Ovary (tissue), 9 donors: ENCODE measurements around the gene MARK3. TPM values are rescaled to one million over a fixed set of nuclear protein-coding genes. Genes with fewer than 3 reads are reported as not detected.
"Not testable (repeated sequence)": the region's sequence is repeated elsewhere in the genome, so short reads cannot be mapped to it uniquely, and the experiment has no call there.

Source experiments
- DNase-seq, 5 donors: peaks; one replicate each; pipeline ENCODE4 v3.0.0-alpha.2; 2019 to 2020
- H3K27ac ChIP-seq, 2 donors: fragments of 200-600 bp; one replicate each; pipeline versions ENCODE4 v1.5.1 to v1.8.0; 2019 to 2022
- H3K27me3 ChIP-seq: fragments of 200-600 bp; one replicate; pipeline ENCODE4 v1.8.0; 2022
- H3K36me3 ChIP-seq: fragments of 200-600 bp; sonication (generic); one replicate; pipeline ENCODE4 v1.5.1; 2019
- H3K4me1 ChIP-seq: one replicate; pipeline ENCODE4 v1.8.1; 2013; ENCODE audit warnings: mild to moderate bottlenecking, moderate library complexity; ENCODE audit not compliant: insufficient read depth
- H3K4me3 ChIP-seq: fragments of 200-600 bp; sonication (generic); one replicate; pipeline ENCODE4 v1.5.1; 2017
- H3K9me3 ChIP-seq, 2 donors: fragments of 200-600 bp in 1 of 2; sonication (generic) in 1 of 2; one replicate each; pipeline versions ENCODE4 v1.5.1 to v1.8.1; 2013 to 2019; ENCODE audit warnings: mild to moderate bottlenecking in 1 of 2, moderate library complexity in 1 of 2
- EP300 ChIP-seq: sonication (generic); formaldehyde crosslinking; IDR thresholded peaks from one replicate; pipeline ENCODE4 v1.6.1; 2017; ENCODE audit warnings: antibody characterized with exemption
- POLR2A ChIP-seq: fragments of 450-650 bp; IDR thresholded peaks from one replicate; pipeline ENCODE4 v1.6.1; 2017; ENCODE audit warnings: antibody characterized with exemption, mild to moderate bottlenecking, moderate library complexity
- whole genome bisulfite sequencing, 3 donors: extraction: QIAGEN DNeasy Blood & Tissue Kit in 1 of 3; methylation state at CpG; one replicate each; pipeline versions ENCODE4 v1.1.5 to v1.1.7; 2013 to 2017; 5-methylcytosine and 5-hydroxymethylcytosine counted together
- intact Hi-C, 4 donors: fragments of 100-400 bp; cut with DNase I; formaldehyde crosslinking; loops; one replicate each; pipeline versions ENCODE4 v1.11.0 to v1.15.1; 2022 to 2023
- polyA plus RNA-seq, 2 donors: library from polyadenylated mRNA; stranded (reverse); fragments of 200-250 nt in 1 of 2; fragments of 350-450 nt in 1 of 2; fragmentation: Illumina TruSeq in 1 of 2; extraction: RNeasy Lipid Tissue Mini Kit (QIAGEN cat#74804) in 1 of 2; gene quantifications; one replicate each; pipeline ENCODE4 v1.2.3, GENCODE V29; 2013 to 2014
- total RNA-seq, 7 donors: library from RNA; depleted of rRNA in 2 of 7; stranded (reverse); fragments of >200 nt in 2 of 7; fragmentation: NEBNext Ultra II Directional in 3 of 7; extraction: Animal tissue kit (Norgen Biotek cat#: 25700) in 3 of 7; gene quantifications; one replicate each; pipeline versions ENCODE4 v1.1.0 to v1.2.4, GENCODE V29; 2016 to 2023
- TF ChIP-seq, protein P1 (sequence below), 3 donors: fragments of 450-650 bp in 2 of 3; fragments of 200-600 bp in 1 of 3; IDR thresholded peaks; one replicate each; pipeline versions ENCODE4 v1.5.1 to v1.8.0; 2016 to 2022; ENCODE audit warnings: antibody characterized with exemption in 3 of 3, mild to moderate bottlenecking in 1 of 3
- donor health status: DM: no; HTN: no; CAD: no; lungs with moderate emphysema.
- donor health status: DM: no; HTN: no; CAD: no.
- donor health status: Bipolar disorder and iron deficiency.
- donor health status: DM: yes; HTN: yes; CAD: no.
- donor health status: DM: no; HTN: no; CAD: no.
- donor health status: DM: yes; HTN: yes; CAD: no.

Gene MARK3
- total and polyA plus RNA-seq, 9 donors = 46.4 to 110 (median 71.1) TPM

DNA sequence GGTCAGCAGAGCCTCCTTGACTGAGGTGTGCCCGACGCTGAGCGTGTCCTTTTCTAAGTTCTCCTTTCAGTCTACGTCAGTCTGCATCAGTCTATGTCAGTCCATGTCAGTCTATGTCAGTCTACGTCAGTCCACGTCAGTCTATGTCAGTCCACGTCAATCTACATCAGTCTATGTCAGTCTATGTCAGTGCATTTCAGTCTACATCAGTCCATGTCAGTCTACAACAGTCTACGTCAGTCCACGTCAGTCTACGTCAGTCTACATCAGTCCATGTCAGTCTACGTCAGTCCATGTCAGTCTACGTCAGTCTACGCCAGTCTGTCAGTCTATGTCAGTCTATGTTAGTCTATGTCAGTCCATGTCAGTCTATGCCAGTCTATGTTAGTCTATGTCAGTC is 35.2 kb upstream of the MARK3 start:
- H3K27me3 ChIP-seq = no peaks in the 10 kb centered on the region
- DNase-seq = no peak
- H3K4me3 ChIP-seq = no peak overlapping the region

GRCh38 chr14:103353362-103353761 is 31.9 kb upstream of the MARK3 start:
- Histone ChIP-seq H3K36me3 (no peaks in the 10 kb centered on the region), H3K4me1 (peaks cover 3% of the 10 kb centered on the region), H3K27ac (no peak overlapping the region), H3K4me3 (no peak overlapping the region), H3K27me3 (no peaks in the 10 kb centered on the region), H3K9me3 (no peaks in the 10 kb centered on the region)
- intact Hi-C loops = no loop called here
- no peak for TF ChIP-seq EP300
- TF ChIP-seq POLR2A = no peak
- TF ChIP-seq, protein P1, sequence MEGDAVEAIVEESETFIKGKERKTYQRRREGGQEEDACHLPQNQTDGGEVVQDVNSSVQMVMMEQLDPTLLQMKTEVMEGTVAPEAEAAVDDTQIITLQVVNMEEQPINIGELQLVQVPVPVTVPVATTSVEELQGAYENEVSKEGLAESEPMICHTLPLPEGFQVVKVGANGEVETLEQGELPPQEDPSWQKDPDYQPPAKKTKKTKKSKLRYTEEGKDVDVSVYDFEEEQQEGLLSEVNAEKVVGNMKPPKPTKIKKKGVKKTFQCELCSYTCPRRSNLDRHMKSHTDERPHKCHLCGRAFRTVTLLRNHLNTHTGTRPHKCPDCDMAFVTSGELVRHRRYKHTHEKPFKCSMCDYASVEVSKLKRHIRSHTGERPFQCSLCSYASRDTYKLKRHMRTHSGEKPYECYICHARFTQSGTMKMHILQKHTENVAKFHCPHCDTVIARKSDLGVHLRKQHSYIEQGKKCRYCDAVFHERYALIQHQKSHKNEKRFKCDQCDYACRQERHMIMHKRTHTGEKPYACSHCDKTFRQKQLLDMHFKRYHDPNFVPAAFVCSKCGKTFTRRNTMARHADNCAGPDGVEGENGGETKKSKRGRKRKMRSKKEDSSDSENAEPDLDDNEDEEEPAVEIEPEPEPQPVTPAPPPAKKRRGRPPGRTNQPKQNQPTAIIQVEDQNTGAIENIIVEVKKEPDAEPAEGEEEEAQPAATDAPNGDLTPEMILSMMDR (IDR thresholded peaks at IDR 0.05) = no peak
- WGBS, 3 donors = 81 to 82% (median 81%) methylated on average over 7 of the region's 7 CpGs
- DNase-seq = no peak

More for the DNA sequence above, 35.2 kb upstream of the MARK3 start:
- Histone ChIP-seq H3K4me1 (peaks cover 7% of the 10 kb centered on the region), H3K9me3 (no peaks in the 10 kb centered on the region), H3K27ac (no peak overlapping the region), H3K36me3 (no peaks in the 10 kb centered on the region)
- no peak for TF ChIP-seq EP300
- no peak for TF ChIP-seq POLR2A
- TF ChIP-seq, protein P1 (IDR thresholded peaks at IDR 0.05) = no peak
- intact Hi-C loops = no loop called here
- 92 to 94% (median 93%) methylated on average over 13 of the region's 13 CpGs for WGBS, 3 donors

DNA sequence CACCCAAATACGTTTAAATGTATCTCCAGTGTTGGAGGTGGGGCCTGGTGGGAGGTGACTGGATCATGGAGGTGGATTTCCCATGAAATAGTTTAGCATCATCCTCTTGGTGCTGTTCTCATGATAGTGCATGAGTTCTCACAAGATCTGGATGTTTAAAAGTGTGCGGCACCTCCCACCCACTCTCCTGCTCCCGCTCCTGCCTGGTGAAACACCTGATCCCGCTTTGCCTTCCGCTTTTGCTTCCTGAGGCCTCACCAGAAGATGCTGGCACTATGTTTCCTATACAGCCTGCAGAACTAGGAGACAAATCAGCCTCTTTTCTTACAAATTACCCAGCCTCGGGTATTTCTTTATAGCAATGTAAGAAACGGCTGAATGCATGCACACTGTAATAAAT is 31.1 kb upstream of the MARK3 start:
- Histone ChIP-seq H3K4me3 (no peak overlapping the region), H3K27ac (no peak overlapping the region), H3K36me3 (no peaks in the 10 kb centered on the region), H3K4me1 (peaks cover 3% of the 10 kb centered on the region), H3K9me3 (no peaks in the 10 kb centered on the region), H3K27me3 (no peaks in the 10 kb centered on the region)
- TF ChIP-seq, protein P1 (IDR thresholded peaks at IDR 0.05) = no peak
- TF ChIP-seq POLR2A (no peak), EP300 (no peak)
- intact Hi-C loops = no loop called here
- no peak for DNase-seq
- 74 to 81% (median 79%) methylated on average over 7 of the region's 7 CpGs for WGBS, 3 donors

- TF ChIP-seq POLR2A (no peak), EP300 (no peak)
- TF ChIP-seq, protein P1 (IDR thresholded peaks at IDR 0.05) = no peak
- Histone ChIP-seq H3K27ac (no peak overlapping the region), H3K9me3 (no peaks in the 10 kb centered on the region), H3K4me1 (peaks cover 3% of the 10 kb centered on the region), H3K36me3 (no peaks in the 10 kb centered on the region), H3K27me3 (no peaks in the 10 kb centered on the region), H3K4me3 (no peak overlapping the region)
- no peak for DNase-seq
- WGBS, 3 donors = 19 to 45% (median 28%) methylated on average over 9 of the region's 9 CpGs
- intact Hi-C loops = no loop called here
These were observed 29.1 kb upstream of the MARK3 start for GRCh38 chr14:103356024-103356682.

- intact Hi-C loops, H3K27me3 ChIP-seq: not testable (repeated sequence)
These were observed 27.7 kb upstream of the MARK3 start for GRCh38 chr14:103357552-103357951.

More at GRCh38 chr14:103357552-103357951, 27.7 kb upstream of the MARK3 start:
- H3K36me3 ChIP-seq, H3K9me3 ChIP-seq, H3K4me3 ChIP-seq, DNase-seq, H3K27ac ChIP-seq, H3K4me1 ChIP-seq: not testable (repeated sequence)
- WGBS, 3 donors = 89 to 96% (median 95%) methylated on average over 10 of the region's 10 CpGs
